AG04450 (cell line): Measurements from ENCODE around the gene HNF1A. TPM values are rescaled to one million over a fixed set of nuclear protein-coding genes. Genes with fewer than 3 reads are reported as not detected.

Experiments
- CTCF ChIA-PET: fragments of 300-600, 350-600 bp; formaldehyde crosslinking; extraction: SDS; loops from one replicate; lab custom pipeline; 2022; ENCODE audit warnings: antibody characterized with exemption, inconsistent platforms; lab: Charles Lee
- POLR2A ChIA-PET: fragments of 350-600 bp; formaldehyde crosslinking; extraction: SDS; loops from one replicate; lab custom pipeline; 2021; ENCODE audit warnings: antibody characterized with exemption, inconsistent platforms; lab: Yijun Ruan, JAX
- DNase-seq: peaks from one replicate; pipeline ENCODE4 v3.0.0-alpha.2; 2011; ENCODE audit warnings: low read depth, low spot score
- H3K27ac ChIP-seq: one replicate; pipeline ENCODE4 v1.5.1; 2012; ENCODE audit warnings: low read depth, low read length, control low read depth
- H3K27me3 ChIP-seq: one replicate; pipeline ENCODE4 v1.6.0; 2012; ENCODE audit warnings: low read length; ENCODE audit not compliant: control insufficient read depth, insufficient read depth
- H3K4me3 ChIP-seq: 2 replicates; pipeline ENCODE4 v1.5.1; 2011; ENCODE audit warnings: mild to moderate bottlenecking, low read depth, low read length, control low read depth
- H3K9me3 ChIP-seq: 2 replicates; pipeline ENCODE4 v1.5.1; 2012; ENCODE audit warnings: low read length; ENCODE audit not compliant: control insufficient read depth, insufficient read depth
- CTCF ChIP-seq: IDR thresholded peaks from 2 replicates; pipeline ENCODE4 v1.5.1; 2011; ENCODE audit warnings: low read depth, low read length, control low read depth, inconsistent platforms
- polyA plus RNA-seq: library from polyadenylated mRNA; depleted of rRNA; stranded (reverse); fragments of >200 nt; gene quantifications from 2 replicates; pipeline ENCODE4 v1.2.3, GENCODE V29; 2011

HNF1A gene
- polyA plus RNA-seq, 1 experiment: not detected

- Histone ChIP-seq H3K4me3 (no peak overlapping the region), H3K9me3 (no peaks in the 10 kb centered on the region), H3K27ac (no peak overlapping the region), H3K27me3 (peaks cover 3% of the 10 kb centered on the region)
- no peak for DNase-seq
- CTCF ChIA-PET: interaction anchor here (0.6 to 1.0 kb wide), 2 partner anchors 38 to 349 kb away, joined by 3 read pairs; no protein-coding TSS in a partner anchor
- POLR2A ChIA-PET: interaction anchor here (0.7 kb wide), 1 partner anchor 12 kb away, joined by 11 read pairs; no protein-coding TSS in a partner anchor
- TF ChIP-seq CTCF: no peak
Observed at GRCh38 chr12:120932956-120933526, 45.3 kb upstream of the HNF1A start.

GRCh38 chr12:120933786-120934185 lies 44.6 kb upstream of the HNF1A start:
- no peak for DNase-seq
- Histone ChIP-seq H3K27me3 (peaks cover 3% of the 10 kb centered on the region), H3K27ac (no peak overlapping the region), H3K4me3 (no peak overlapping the region), H3K9me3 (no peaks in the 10 kb centered on the region)
- CTCF ChIA-PET: interaction anchor here (1.0 kb wide), 1 partner anchor 350 kb away, joined by 3 read pairs; no protein-coding TSS in a partner anchor
- no peak for TF ChIP-seq CTCF
- POLR2A ChIA-PET: no interaction called here

- CTCF ChIA-PET: no interaction called here
- H3K27me3 ChIP-seq: peaks cover 3% of the 10 kb centered on the region
- no peaks in the 10 kb centered on the region for H3K9me3 ChIP-seq
- H3K4me3 ChIP-seq: no peak overlapping the region
- TF ChIP-seq CTCF: no peak
- POLR2A ChIA-PET: interaction anchor here (0.7 kb wide), 1 partner anchor 32 kb away, joined by 7 read pairs; no protein-coding TSS in a partner anchor
- H3K27ac ChIP-seq: no peak overlapping the region
- no peak for DNase-seq
Observed at GRCh38 chr12:120936197-120936596, 42.1 kb upstream of the HNF1A start.

- Histone ChIP-seq H3K4me3 (no peak overlapping the region), H3K9me3 (no peaks in the 10 kb centered on the region), H3K27ac (no peak overlapping the region), H3K27me3 (peaks cover 3% of the 10 kb centered on the region)
- ChIA-PET CTCF (interaction anchor here (0.9 to 2.3 kb wide), 3 partner anchors 33 to 292 kb away, joined by 3 to 10 read pairs (median 8); no protein-coding TSS in a partner anchor), POLR2A (no interaction called here)
- no peak for TF ChIP-seq CTCF
- DNase-seq: no peak
Observed at GRCh38 chr12:120938496-120938895, 39.8 kb upstream of the HNF1A start.

- Histone ChIP-seq H3K27me3 (peaks cover 3% of the 10 kb centered on the region), H3K27ac (no peak overlapping the region), H3K4me3 (no peak overlapping the region), H3K9me3 (no peaks in the 10 kb centered on the region)
- ChIA-PET POLR2A (interaction anchor here (0.6 kb wide), 1 partner anchor 158 kb away, joined by 6 read pairs; no protein-coding TSS in a partner anchor), CTCF (interaction anchor here (0.5 to 2.3 kb wide), 5 partner anchors 10 to 357 kb away, joined by 3 to 8 read pairs (median 5); no protein-coding TSS in a partner anchor)
- TF ChIP-seq CTCF: no peak
- no peak for DNase-seq
Observed at GRCh38 chr12:120939523-120939922, 38.8 kb upstream of the HNF1A start.
